ENCODE results near the gene CACNA2D1.

The CACNA2D1 gene

DNA sequence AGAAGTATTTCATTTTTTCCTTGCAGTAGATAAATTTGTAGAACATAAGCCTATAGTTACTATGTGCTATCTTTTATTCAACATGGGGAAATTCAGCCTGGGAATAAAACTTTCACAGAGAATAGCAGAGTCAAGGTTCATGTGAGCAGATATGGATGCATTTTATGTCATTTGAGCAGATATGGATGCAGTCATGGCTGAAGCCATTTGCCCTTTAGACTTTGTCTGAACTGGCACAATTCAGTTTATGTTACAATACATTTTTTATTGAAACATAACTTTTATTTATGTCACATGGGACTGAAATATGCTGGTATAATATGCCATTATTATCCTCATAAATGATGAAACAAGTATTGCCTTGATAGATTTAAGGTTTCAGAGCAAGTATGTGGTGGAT lies 231.1 kb downstream of the CACNA2D1 start:
- DNase-seq (ENCODE audit: low read depth), result no peak
- no peak overlapping the region for H3K4me3 ChIP-seq (ENCODE audit: control insufficient read depth, low read depth, low read length)
- TF ChIP-seq, protein P1, sequence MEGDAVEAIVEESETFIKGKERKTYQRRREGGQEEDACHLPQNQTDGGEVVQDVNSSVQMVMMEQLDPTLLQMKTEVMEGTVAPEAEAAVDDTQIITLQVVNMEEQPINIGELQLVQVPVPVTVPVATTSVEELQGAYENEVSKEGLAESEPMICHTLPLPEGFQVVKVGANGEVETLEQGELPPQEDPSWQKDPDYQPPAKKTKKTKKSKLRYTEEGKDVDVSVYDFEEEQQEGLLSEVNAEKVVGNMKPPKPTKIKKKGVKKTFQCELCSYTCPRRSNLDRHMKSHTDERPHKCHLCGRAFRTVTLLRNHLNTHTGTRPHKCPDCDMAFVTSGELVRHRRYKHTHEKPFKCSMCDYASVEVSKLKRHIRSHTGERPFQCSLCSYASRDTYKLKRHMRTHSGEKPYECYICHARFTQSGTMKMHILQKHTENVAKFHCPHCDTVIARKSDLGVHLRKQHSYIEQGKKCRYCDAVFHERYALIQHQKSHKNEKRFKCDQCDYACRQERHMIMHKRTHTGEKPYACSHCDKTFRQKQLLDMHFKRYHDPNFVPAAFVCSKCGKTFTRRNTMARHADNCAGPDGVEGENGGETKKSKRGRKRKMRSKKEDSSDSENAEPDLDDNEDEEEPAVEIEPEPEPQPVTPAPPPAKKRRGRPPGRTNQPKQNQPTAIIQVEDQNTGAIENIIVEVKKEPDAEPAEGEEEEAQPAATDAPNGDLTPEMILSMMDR (IDR thresholded peaks at IDR 0.05; ENCODE audit: control insufficient read depth, insufficient read depth, low read depth, low read length, missing control alignments), result no peak

DNA sequence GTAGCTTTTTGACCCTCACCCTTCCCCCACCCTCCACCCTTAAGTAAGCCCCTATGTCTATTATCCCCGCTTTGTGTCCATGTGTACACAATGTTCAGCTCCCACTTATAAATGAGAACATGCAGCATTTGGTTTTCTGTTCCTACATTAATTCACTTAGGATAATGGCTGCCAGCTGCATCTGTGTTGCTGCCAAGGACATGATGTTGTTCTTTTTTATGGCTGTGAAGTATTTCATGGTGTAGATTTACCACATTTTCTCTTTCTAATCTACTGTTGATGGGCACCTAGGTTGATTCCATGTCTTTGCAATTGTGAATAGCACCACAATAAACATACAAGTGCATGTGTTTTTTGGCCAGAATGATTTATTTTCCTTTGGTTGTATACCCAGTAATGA lies 232.2 kb downstream of the CACNA2D1 start:
- TF ChIP-seq, protein P1 (IDR thresholded peaks at IDR 0.05; ENCODE audit: control insufficient read depth, insufficient read depth, low read depth, low read length, missing control alignments), result no peak
- no peak for DNase-seq (ENCODE audit: low read depth)
- H3K4me3 ChIP-seq (ENCODE audit: control insufficient read depth, low read depth, low read length), result no peak overlapping the region

DNA sequence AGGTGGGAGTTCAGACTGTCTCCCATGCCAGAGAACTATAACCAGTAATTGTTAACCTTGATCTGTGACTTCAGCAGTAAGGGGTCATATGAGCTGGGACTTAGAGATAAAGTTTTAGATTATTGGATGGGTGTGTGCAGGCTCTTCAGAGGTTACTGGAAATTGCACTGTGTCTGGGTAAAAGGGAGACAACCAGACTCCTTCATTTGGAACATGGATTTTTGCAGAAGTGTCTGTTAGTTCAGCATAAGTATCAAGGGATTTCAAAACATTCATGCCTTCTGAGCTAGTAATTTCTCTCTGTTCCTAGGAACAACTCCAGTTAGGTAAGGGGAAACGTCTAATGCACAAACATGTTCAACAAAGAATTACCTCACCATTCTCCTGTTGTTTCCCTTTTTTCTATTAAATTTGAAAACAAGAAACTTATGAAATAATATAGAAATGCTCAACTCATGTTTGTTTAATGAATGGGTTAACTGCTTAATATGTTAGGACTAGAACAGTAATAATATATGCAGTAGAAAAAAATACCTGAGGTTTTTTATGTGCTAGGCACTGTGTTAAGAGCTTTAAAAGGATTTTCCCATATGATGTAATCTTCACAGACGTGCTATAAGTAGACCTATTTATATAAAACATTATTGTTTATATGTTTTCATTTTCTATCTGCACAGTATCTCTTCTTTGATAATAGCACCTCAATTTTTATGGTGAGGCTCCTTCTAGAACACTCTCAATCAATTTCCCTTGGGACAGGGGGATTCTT lies 233.0 kb downstream of the CACNA2D1 start:
- TF ChIP-seq, protein P1 (IDR thresholded peaks at IDR 0.05; ENCODE audit: control insufficient read depth, insufficient read depth, low read depth, low read length, missing control alignments), result no peak
- no peak for DNase-seq (ENCODE audit: low read depth)
- H3K4me3 ChIP-seq (ENCODE audit: control insufficient read depth, low read depth, low read length), result no peak overlapping the region

DNA sequence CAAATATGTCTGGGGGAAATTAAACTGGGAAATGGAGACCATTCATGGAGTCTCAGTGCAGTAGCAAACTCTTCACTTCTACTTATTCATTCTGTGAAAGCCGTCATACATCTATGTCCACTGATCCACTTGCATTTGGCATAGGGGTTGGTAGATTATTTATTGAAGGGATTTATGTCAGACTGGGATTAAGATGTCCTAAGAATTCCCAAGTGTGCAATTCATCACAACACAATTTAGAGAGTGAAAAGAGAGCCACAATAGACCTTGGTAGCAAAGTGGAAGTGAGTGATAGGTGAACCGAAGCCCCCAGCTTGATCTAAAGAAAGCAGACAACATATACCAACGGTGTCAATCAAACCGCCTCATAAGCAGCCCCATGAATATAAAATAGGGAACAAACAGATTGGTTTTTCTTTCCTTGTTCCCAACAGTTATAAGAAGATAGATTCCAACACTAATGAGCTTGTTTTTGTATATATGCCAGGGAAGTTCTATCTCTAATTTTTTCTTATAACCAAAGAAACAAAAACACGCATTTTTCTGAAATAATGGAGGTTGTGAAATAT lies 234.3 kb downstream of the CACNA2D1 start:
- TF ChIP-seq, protein P1 (IDR thresholded peaks at IDR 0.05; ENCODE audit: control insufficient read depth, insufficient read depth, low read depth, low read length, missing control alignments), result no peak
- no peak overlapping the region for H3K4me3 ChIP-seq (ENCODE audit: control insufficient read depth, low read depth, low read length)
- no peak for DNase-seq (ENCODE audit: low read depth)

DNA sequence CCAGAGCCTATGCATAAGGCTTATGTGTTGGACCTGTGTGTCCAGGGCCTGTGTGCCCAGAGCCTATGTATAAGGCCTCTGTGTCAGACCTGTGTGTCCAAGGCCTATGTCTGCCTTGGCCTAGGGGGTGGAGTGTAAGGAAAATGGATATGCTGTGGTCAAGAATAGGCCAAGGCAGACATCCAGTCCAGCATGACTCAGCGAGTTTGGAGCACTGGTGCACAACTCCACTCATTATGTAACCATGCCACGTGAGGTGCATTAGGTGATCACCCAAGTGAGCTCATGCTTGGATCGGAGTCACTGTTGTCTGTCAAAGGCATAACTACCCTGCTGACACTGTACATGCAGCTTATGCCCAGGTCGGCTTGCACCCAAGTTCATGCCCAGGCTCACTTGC lies 238.9 kb downstream of the CACNA2D1 start:
- TF ChIP-seq, protein P1 (IDR thresholded peaks at IDR 0.05; ENCODE audit: control insufficient read depth, insufficient read depth, low read depth, low read length, missing control alignments), result no peak
- H3K4me3 ChIP-seq (ENCODE audit: control insufficient read depth, low read depth, low read length), result no peak overlapping the region
- peak; percentile 39 for DNase-seq (ENCODE audit: low read depth)

DNA sequence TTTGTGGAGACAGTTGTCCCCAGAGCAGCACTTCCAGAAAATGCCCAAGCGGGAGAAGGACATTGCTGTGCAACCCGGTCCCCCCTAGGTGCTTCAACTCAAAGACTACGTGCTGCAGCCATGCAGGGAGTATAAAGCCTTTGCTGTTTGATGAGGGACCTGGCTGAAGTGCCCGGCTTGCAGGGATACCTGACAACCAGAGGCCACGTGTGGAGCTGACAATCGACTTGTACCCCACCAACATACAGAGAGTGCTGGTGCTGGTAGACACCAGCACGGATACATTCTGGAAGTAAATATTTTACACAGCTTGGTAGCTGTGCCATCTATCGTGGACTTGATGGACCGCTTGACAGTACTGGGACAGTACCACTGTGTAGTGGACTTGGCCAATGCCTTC lies 240.6 kb downstream of the CACNA2D1 start:
- no peak for DNase-seq (ENCODE audit: low read depth)
- no peak overlapping the region for H3K4me3 ChIP-seq (ENCODE audit: control insufficient read depth, low read depth, low read length)
- TF ChIP-seq, protein P1 (IDR thresholded peaks at IDR 0.05; ENCODE audit: control insufficient read depth, insufficient read depth, low read depth, low read length, missing control alignments), result no peak
